GM15510 (cell line): ENCODE data around the gene BCL6B.

ENCODE experiments used
- POLR2A ChIP-seq: IDR thresholded peaks from 3 replicates; pipeline ENCODE4 v1.6.1; 2011; ENCODE audit warnings: borderline replicate concordance; ENCODE audit not compliant: insufficient read length; ENCODE audit errors: extremely low read depth

BCL6B gene

DNA sequence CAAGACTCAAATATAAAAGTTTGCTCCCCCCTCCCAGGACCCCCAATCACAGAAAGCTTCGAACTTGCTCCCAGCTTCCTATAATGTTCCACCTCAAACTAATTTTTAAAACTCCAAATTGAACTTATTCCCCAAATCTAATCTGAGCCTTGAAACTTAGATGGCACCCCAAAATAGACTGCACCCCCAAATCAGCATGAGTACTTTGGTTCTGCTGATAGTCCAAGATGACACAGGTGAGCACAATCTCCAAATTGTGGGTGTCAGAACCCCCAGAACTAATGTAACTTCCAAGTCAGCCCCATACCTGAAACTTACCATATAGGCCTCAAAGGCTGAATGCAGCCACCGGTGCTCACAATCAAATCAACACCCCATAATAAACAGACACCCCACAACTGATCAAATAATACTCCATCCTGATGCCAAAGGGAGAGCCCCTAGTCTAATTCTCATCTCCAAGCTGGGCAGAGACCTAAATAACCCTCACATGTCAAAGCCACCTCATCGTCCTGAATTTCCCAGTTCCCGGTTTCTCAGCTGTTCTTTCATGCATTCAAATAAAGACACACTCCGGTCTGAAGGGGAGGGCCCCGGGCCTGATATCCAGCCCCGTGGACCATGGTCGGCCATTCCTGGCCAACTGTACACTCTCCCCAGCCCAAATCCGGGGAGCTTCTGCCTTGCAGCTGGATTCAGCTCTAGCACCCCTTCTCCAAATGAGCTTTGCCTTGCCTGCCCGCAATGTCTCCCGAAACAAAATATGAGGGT is 1.8 kb upstream of the BCL6B start:
- no peak for TF ChIP-seq POLR2A

DNA sequence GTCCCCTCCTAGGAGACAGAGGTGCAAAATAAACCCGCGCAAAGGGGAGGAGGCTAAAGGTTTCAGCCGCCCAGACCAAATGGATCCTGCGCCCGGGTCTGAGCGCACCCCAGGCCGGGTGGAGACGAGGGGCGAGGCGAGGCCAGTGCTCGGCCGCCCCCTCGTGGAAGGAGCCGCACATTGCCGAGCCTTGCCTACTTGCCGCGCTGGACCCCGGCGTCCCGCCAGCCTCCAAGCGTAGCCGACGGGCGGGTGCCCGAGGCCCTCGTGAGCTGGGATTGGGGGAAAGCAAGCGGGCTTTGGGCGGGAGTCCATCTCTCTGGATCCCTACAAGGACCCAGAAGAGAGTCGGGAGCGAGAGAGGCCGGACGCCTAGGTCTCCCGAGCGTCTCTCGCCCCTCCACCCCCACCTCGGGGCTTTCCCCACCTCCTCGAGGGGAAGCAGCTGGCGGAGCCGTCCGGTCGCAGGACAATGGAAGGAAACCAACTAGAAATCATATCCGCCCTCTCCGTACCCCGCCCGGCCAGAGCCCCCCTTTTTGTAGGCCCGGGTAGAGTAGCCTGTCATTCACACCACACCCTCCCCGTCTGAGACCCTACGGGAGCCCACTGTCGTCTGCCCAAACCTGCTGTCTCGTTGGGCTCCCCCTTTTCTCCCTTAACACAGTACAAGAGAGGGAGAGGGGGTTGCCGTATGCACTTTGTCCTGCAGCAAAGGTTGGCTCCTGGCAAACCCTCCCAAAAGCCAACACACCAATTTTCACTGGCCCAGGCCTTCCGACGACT is 664 bp upstream of the BCL6B start:
- peak; percentile 21 for TF ChIP-seq POLR2A

DNA sequence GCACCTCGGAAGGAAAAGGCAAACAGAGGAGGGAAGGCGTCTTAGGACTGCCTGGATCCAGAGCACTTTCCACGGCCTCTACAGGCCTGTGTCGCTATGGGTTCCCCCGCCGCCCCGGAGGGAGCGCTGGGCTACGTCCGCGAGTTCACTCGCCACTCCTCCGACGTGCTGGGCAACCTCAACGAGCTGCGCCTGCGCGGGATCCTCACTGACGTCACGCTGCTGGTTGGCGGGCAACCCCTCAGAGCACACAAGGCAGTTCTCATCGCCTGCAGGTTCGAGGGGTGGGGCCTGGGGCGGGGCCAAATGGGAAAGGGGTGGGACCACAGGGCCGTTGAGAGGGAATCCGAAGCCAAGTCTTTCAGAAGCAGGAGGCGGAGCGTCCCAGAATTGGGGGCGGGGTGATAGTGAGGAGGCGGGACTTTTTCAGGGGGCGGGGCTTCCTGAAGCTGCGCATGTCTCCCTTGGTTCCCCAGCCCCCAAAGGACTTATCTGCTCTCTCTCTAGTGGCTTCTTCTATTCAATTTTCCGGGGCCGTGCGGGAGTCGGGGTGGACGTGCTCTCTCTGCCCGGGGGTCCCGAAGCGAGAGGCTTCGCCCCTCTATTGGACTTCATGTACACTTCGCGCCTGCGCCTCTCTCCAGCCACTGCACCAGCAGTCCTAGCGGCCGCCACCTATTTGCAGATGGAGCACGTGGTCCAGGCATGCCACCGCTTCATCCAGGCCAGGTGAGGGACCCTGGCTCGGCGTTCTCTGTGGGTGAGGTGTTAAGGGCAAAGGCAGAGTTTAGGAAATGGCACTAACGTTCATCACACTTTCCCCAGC is 939 bp downstream of the BCL6B start:
- no peak for TF ChIP-seq POLR2A

DNA sequence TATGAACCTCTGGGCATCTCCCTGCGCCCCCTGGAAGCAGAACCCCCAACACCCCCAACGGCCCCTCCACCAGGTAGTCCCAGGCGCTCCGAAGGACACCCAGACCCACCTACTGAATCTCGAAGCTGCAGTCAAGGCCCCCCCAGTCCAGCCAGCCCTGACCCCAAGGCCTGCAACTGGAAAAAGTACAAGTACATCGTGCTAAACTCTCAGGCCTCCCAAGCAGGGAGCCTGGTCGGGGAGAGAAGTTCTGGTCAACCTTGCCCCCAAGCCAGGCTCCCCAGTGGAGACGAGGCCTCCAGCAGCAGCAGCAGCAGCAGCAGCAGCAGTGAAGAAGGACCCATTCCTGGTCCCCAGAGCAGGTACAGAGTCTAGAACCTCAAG is 1.5 kb downstream of the BCL6B start:
- TF ChIP-seq POLR2A: no peak

DNA sequence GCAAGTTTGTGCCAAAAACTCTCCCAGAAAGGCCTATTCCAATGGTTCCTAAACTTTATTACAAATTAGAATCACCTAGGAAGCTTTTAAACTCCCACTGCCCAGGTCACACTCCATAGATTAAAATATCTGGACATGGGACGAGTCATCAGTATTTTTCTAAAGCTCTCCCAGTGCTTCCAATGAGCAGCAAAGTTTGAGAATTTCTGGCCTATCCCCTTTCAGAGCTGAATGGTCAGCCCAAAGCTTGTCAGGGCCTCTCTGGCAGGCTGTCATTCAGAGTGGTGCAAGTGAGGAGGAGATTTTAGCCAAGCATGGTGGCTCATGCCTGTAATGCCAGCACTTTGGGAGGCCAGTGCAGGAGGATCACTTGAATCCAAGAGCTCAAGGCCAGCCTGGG is 2.4 kb downstream of the BCL6B start:
- TF ChIP-seq POLR2A: no peak

DNA sequence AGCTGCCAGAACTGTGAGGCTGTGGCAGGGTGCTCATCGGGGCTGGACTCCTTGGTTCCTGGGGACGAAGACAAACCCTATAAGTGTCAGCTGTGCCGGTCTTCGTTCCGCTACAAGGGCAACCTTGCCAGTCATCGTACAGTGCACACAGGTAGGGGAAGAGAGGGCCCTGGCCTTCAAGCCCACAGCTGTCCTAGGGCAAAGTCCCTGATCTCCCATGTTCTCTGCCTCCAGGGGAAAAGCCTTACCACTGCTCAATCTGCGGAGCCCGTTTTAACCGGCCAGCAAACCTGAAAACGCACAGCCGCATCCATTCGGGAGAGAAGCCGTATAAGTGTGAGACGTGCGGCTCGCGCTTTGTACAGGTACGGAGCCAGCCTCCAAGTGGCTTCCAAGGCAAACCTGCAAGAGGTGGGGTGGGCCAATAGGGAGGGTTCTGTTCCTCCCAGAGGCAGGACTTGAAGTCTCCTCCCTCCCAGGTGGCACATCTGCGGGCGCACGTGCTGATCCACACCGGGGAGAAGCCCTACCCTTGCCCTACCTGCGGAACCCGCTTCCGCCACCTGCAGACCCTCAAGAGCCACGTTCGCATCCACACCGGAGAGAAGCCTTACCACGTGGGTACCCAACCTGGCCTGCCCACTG is 3.7 kb downstream of the BCL6B start:
- no peak for TF ChIP-seq POLR2A

DNA sequence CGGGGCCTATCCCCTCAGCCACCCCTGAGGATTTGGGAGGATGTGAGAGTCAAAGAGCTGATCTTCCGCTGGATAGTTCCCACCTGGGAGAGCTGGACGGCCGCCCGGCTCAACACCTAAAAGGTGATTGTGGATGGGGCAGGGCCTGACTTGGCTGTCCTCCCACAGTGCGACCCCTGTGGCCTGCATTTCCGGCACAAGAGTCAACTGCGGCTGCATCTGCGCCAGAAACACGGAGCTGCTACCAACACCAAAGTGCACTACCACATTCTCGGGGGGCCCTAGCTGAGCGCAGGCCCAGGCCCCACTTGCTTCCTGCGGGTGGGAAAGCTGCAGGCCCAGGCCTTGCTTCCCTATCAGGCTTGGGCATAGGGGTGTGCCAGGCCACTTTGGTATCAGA is 4.5 kb downstream of the BCL6B start:
- TF ChIP-seq POLR2A: no peak

DNA sequence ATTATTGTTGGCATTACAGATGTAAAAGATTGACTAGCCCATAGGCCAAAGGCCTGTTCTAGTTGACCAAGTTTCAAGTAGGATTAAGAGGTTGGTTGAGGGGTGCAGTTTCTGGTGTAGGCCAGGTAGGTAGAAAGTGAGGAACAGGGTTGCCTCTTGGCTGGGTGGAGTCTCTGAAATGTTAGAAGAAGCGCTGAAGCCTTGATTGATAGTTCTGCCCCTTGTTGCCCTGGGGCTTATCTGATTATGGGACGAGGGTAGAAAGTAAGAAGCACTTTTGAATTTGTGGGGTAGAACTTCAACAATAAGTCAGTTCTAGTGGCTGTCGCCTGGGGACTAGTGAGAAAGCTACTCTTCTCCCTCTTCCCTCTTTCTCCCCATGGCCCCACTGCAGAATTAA is 6.2 kb downstream of the BCL6B start:
- TF ChIP-seq POLR2A: no peak

DNA sequence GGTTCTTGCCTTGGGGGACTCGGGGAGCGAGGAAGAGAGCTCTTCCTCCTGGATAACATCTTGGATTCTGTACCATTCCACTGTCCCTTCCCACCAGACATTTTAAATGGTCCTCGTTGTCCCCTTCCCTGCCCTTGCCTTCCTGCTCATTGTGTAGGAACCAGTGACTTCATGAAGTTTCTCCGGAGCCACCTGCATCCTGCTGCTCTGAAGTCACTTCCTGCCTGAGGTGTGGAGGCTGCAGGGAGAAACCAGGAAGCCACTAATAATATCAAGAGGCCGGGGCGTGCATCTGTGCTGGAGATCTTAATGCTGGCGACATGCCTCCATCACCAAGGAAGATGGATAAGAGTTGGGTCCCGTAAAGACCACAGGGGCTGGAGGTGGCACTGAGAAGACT is 6.8 kb downstream of the BCL6B start:
- TF ChIP-seq POLR2A: no peak

DNA sequence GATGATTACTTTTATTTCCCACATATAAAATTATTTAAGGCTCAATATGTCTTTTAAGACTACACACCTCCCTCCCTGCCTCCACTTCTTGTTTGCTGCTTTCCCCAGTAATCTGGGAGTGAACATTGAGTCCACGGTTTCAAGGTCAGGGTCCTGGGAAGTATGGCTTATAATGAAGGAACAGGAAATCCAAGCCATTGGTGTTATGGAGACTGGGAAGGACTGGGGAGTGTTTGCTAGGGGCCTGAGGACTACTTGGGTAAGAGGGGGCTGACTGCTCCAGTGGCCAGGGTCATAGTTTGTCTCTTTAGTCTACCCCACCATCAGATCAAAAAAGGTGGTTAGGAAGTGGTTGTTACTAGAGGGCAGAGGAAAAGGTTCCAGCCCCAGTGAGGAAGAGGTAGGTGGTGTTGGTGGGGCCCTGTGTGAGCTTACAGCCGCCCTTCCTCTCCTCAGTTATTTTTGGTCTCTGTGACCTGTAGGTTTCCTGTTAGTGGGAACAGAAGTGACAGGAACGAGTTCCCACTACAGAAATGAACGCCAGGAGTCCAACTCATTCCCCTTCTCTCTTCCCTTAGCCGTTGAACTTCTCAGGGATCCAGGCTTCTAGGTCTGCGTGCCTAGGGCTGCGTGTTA is 12.2 kb downstream of the BCL6B start:
- TF ChIP-seq POLR2A: no peak

DNA sequence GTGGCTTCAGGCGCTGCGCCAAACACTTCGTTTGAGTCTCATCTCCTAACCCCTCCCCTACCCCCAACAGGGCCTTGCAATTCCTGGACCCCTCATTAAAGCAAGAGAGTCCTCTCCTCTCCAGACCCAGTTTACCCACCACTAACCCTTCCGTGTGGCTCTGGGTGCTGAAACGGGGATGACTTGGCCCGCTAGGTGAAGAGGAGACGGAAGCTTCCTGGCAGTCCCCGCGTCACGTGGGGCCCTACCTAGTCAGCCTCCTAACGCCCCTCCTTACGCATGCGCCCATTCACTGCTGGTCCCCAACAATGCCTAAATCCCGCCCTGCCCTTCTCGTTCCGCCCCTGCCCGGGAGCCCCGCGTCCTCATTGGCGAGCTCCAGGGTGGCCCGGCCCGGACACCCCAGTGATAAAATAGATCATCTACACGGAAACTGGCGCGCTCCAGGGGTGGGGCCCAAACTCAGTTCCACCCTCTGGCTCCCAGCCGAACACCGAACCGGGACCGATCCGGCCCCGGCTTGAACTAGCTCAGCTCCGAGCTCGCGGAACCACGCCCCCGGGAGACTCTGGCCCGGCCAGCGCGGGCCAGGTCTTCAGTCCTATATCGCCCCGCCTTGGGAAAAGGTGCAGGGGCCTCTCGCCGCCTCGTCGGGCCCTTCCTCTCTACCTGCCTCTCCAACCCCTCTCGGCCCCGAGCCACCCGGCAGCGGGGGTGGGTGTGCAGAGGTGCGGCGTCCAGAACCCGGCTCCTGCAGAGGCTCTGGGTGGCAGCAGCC is 12.9 kb downstream of the BCL6B start, which contains the start of gene SLC16A13:
TSS of gene SLC16A13 (plus strand) at position 425 of the 778 bp plus-strand sequence. CDS start 368 bp downstream, outside the sequence.
- peak; percentile 93 for TF ChIP-seq POLR2A

DNA sequence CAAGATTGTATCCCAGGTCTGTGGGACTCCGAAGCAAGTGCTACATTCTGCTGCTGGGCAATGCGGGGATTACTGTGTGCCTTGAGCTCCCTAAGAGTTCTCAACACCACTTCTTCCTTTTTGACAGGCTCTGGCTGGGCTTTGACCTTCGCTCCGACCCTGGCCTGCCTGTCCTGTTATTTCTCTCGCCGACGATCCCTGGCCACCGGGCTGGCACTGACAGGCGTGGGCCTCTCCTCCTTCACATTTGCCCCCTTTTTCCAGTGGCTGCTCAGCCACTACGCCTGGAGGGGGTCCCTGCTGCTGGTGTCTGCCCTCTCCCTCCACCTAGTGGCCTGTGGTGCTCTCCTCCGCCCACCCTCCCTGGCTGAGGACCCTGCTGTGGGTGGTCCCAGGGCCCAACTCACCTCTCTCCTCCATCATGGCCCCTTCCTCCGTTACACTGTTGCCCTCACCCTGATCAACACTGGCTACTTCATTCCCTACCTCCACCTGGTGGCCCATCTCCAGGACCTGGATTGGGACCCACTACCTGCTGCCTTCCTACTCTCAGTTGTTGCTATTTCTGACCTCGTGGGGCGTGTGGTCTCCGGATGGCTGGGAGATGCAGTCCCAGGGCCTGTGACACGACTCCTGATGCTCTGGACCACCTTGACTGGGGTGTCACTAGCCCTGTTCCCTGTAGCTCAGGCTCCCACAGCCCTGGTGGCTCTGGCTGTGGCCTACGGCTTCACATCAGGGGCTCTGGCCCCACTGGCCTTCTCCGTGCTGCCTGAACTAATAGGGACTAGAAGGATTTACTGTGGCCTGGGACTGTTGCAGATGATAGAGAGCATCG is 15.4 kb downstream of the BCL6B start:
- TF ChIP-seq POLR2A: no peak

DNA sequence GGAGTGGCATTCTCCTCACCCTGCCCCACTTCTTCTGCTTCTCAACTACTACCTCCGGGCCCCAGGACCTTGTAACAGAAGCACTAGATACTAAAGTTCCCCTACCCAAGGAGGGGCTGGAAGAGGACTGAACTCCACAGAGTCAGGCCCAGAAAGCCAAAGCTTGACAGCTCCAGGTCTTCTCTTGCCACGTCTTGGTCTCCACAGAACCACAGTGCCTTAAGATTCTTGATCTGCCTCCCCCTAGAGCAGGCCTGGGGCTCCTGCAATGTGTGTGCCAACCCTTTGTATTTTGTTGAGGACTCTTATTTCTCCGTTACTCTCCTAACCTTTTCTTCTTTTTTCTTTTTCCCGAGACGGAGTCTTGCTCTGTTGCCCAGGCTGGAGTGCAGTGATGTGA is 17.0 kb downstream of the BCL6B start:
- TF ChIP-seq POLR2A: no peak
